Measurements from ENCODE around the gene TCF7L1.
"Not testable (repeated sequence)": the region's sequence is repeated elsewhere in the genome, so short reads cannot be mapped to it uniquely, and the experiment has no call there.

The TCF7L1 gene

DNA sequence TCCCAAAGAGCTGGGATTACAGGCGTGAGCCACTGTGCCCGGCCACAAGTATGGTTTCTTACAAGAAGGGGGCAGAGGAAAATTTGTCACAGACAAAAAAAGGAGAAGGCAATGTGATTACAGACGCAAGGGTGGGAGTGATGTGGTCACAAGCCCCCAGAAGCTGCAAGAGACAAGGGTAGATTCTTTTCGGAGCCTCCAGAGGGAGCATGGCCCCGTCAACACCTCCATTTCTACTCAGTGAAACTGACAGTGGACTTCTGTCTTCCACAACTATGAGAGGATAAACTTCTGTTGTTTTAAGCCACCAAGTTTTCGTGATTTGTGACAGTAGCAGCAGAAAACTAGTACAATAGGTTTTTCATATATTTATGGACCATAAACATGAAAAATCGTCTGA, 2.1 kb upstream of the TCF7L1 start:
- no peak for DNase-seq (ENCODE audit: low read depth in 2 of 2)

GRCh38 chr2:85132397-85132796, 795 bp upstream of the TCF7L1 start:
- no peak for DNase-seq (ENCODE audit: low read depth in 2 of 2)

- DNase-seq (ENCODE audit: low read depth in 2 of 2) = no peak
Measured at GRCh38 chr2:85133751-85134254, 611 bp downstream of the TCF7L1 start.

GRCh38 chr2:85134255-85134895, 1.2 kb downstream of the TCF7L1 start:
- DNase-seq (ENCODE audit: low read depth in 2 of 2) = no peak

- no peak for DNase-seq (ENCODE audit: low read depth in 2 of 2)
Measured at GRCh38 chr2:85134896-85135659, 1.9 kb downstream of the TCF7L1 start.

- no peak for DNase-seq (ENCODE audit: low read depth in 2 of 2)
Measured at GRCh38 chr2:85135660-85135914, 2.4 kb downstream of the TCF7L1 start.

DNA sequence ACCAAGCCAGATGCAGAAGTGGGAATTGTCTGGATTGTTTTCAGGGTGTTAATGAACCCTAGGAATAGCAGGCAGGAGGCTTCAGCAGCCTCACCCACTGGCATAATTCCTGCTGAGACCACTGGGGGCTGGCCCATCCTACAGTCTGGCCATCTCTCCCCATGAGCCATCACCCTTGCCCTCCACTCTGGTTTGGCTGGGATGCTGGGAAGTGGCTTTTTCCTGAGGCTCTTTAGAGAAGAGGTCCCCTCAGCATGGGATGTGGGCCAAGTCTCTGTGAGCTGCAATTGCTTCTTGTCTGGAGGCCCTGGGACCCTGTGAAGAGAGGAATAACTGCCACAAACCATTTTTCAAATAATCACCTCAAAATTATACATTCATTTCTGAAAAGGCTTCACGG, 4.0 kb downstream of the TCF7L1 start:
- no peak for DNase-seq (ENCODE audit: low read depth in 2 of 2)

DNA sequence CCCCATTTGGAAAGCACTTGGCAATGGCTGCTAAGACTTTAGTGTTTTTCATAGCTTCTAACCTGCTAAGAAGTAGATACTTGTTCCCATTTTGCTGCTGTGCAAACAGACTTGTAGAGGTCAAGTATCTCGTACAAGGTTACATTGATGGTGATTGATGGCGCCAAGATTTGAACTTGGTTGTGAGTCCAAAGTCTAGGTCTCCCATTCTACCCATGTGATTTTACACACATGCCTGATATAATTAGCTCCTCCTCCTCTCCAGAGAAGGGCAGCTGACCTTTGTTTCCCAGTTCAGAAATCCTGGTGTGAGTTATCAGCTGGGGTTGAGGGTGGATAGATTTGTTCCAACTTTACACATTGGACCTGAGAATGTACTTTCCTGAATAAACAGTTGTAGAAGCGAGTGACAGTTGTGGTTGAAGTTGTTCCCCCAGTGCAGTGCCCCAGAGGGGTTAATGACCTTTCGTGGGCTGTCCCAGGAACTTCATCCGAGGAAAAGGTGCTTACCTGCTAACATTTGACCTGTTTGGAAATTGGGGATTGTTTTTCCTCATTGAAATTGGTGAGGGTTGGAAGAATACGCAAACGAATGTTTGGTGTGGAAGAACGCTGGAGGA, 10.4 kb downstream of the TCF7L1 start:
- DNase-seq (ENCODE audit: low read depth in 2 of 2) = no peak

DNA sequence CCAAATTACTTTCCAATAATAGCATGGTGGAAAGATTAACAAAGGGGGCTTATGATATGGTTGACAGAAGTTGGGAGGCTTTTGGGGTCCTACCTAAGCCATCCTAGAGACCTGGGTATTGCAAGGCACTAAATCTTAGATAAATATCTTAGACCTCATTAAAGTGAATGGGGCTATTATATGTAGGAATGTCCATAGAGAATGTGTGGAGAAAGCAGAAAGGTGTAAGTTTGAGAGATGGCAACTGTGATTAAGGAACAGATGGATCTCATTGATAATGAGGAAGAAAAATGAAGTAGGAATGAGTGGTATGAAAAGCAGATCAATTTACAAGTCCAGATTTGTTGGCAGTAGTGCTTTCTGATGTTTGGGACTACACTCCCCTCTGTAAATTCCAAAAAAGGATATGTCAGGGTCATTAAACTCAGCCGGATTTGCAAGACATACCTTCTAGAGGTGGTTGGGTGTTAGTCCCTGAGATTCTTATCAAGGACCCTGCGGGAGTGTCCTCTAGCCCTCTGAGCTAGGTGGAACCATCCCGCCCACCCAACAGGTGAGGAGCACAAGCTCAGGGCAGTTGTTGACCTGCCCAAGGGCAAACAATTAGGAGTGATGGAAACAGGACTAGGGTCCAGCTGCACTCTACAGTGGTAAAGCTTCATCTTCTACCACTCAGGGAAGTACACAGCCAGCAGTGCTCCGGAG, 12.1 kb downstream of the TCF7L1 start:
- DNase-seq (ENCODE audit: low read depth in 2 of 2) = no peak

GRCh38 chr2:85148190-85148589, 15.0 kb downstream of the TCF7L1 start:
- no peak for DNase-seq (ENCODE audit: low read depth in 2 of 2)

DNA sequence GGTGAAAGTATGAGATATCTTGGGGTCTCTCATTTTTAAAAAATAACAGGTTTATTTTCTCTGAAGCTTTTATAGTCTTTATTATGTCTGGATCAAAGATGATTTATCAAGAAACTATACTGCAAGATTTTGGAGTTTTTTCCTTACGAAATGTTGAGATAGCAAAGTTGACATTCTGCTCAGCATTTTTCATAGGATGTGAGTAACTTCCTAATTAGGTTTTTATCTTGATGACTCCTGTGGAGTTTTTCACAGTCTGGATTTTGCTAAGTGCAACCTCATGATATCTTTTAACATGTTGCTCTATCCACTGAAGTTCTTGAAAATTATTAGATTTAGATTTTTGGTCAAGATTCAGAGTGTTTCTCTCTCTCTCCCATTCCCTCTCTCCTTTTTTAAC, 17.8 kb downstream of the TCF7L1 start:
- no peak for DNase-seq (ENCODE audit: low read depth in 2 of 2)

- no peak for DNase-seq (ENCODE audit: low read depth in 2 of 2)
Measured at GRCh38 chr2:85152895-85153294, 19.7 kb downstream of the TCF7L1 start.

DNA sequence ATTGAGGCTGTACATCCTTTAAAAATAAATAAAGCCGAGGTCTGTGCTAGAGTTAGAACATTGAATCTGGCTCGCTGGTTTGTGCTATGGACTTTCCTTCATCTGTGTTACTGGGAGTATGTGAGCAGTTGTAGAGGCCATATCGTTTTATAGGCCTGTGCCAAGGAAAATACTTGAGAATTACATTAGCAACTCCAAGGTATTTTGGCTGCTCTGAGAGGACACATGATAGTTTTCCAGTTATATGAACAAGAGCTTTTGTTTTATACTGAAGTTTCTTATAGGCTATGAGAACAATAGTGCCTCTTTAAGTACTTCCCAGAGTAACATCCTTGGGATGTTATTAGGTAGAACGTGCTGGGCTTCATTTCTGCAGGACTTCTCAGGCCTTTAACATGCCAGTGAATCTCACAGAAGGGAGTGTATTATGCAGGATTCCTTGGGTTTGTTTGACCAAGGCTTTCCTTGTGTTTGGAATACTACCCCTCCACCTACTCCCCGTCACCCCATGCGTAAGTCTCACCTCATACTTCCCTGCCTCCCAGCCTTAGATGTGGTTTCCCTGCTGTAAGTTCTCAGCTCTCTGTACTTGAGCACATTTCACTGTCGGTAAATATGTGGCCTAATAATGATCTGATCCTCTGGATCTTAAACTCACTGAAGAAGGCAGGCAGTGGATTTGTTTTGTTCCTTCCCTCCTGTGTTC, 21.0 kb downstream of the TCF7L1 start:
- DNase-seq (ENCODE audit: low read depth in 2 of 2) = no peak

- not testable (repeated sequence) for DNase-seq (ENCODE audit: low read depth in 2 of 2)
Measured at GRCh38 chr2:85155082-85155481, 21.9 kb downstream of the TCF7L1 start.

DNA sequence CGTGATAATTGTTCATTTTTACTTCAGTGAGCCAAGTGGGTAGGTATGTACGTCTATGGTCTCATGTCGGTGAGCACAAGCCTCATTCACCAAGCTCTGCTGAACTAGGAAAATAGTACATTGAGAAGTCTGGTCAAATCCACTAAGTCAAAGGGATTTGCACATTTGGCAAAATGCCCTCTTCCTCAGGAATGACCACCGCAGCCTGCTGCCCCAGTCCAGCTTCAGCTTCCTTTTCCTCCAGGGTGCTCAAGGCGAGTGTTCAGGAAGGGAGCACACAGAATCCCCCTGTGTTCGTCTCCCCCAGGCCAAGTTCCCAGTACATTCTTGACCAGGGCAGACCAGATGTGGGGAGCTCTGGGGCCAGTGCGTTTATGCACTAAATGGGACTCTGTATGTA, 23.0 kb downstream of the TCF7L1 start:
- DNase-seq (ENCODE audit: low read depth in 2 of 2) = no peak

DNA sequence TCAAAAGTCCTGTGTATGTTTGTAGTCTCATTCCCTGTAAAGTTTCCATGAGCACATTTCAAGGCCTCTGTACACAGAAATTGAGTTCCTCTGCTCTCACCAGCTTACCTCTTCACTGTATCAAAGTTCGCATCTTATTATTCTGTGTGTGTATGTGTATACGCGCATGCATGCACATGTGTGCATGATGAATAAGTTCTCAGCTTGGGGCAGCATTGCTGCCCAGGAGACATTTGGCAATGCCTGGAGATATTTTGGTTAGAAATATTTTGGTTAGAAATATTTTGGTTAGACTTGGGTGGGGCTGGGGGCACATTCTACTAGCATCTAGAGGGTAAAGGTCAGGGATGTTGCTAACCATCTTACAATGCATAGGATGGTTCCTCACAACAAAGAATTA, 23.4 kb downstream of the TCF7L1 start:
- no peak for DNase-seq (ENCODE audit: low read depth in 2 of 2)

GRCh38 chr2:85157345-85157744, 24.2 kb downstream of the TCF7L1 start:
- no peak for DNase-seq (ENCODE audit: low read depth in 2 of 2)

GRCh38 chr2:85158559-85159273, 25.5 kb downstream of the TCF7L1 start:
- DNase-seq (ENCODE audit: low read depth in 2 of 2) = no peak

DNA sequence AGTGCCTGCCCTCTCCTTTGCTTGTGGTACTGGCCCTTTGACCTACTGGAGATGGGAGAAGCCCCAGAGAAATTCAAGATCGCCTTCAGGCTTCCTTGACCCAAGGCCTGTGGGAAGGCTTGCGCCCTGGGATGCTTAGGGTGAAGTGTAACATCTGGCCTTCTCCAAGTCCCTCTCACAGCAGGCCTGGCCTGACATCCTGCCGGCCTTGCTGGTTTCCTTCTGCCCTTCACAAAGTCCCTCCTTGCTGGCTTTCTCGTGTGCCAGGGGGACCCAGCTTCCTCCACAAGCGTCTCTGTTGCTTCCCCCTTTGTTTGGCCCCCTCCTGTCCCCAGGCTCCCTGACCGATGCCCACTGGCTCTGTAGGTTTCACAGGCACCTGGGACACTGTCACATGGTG, 26.4 kb downstream of the TCF7L1 start:
- DNase-seq (ENCODE audit: low read depth in 2 of 2) = no peak

- DNase-seq (ENCODE audit: low read depth in 2 of 2) = no peak
Measured at GRCh38 chr2:85160966-85161960, 28.1 kb downstream of the TCF7L1 start.
